H1 (cell line): ENCODE measurements around the gene ADRB2. TPM values are rescaled to one million over a fixed set of nuclear protein-coding genes. Genes with fewer than 3 reads are reported as not detected.

Source experiments
- CTCF ChIA-PET: fragments of 300-600 bp; sonication (Branson Sonifier 250); formaldehyde crosslinking; loops from one replicate; lab custom pipeline; 2021; ENCODE audit not compliant: partially characterized antibody; lab: Charles Lee
- POLR2A ChIA-PET: fragments of 300-600 bp; sonication (Branson Sonifier 250); formaldehyde crosslinking; loops from one replicate; lab custom pipeline; 2021; ENCODE audit warnings: inconsistent platforms; ENCODE audit not compliant: partially characterized antibody; lab: Charles Lee
- DNase-seq, 2 experiments: peaks; one replicate each; pipeline versions ENCODE4 v3.0.0 to v3.0.0-alpha.2; 2010 to 2022; ENCODE audit warnings: low spot score in 2 of 2, low read depth in 1 of 2, mixed read lengths in 1 of 2
- FAIRE-seq: peaks from 2 replicates; lab custom pipeline; 2011; peaks lifted over from hg19 to GRCh38; lab: Jason Lieb, UNC
- H2AFZ ChIP-seq: 2 replicates; pipeline ENCODE4 v1.8.1; 2012; ENCODE audit warnings: low read length, inconsistent platforms
- H2AK5ac ChIP-seq: 2 replicates; pipeline ENCODE4 v1.6.1; 2013; ENCODE audit warnings: low read depth, low read length
- H2BK120ac ChIP-seq: replicated peaks from 2 replicates; pipeline ENCODE3; 2013; ENCODE audit warnings: low read depth, low read length, inconsistent platforms
- H2BK12ac ChIP-seq: 2 replicates; pipeline ENCODE4 v1.6.1; 2013; ENCODE audit warnings: low read depth, low read length
- H2BK15ac ChIP-seq: 2 replicates; pipeline ENCODE4 v1.6.1; 2013; ENCODE audit warnings: low read length
- H2BK20ac ChIP-seq: 2 replicates; pipeline ENCODE4 v1.6.1; 2013; ENCODE audit warnings: low read length
- H2BK5ac ChIP-seq: 2 replicates; pipeline ENCODE4 v1.6.1; 2013; ENCODE audit warnings: low read depth, low read length
- H3K14ac ChIP-seq: 2 replicates; pipeline ENCODE4 v1.6.1; 2013; ENCODE audit warnings: inconsistent platforms; ENCODE audit not compliant: insufficient read length
- H3K18ac ChIP-seq: 2 replicates; pipeline ENCODE4 v1.6.1; 2013; ENCODE audit warnings: low read length; ENCODE audit errors: extremely low read depth
- H3K23ac ChIP-seq: 2 replicates; pipeline ENCODE4 v1.6.1; 2013; ENCODE audit warnings: inconsistent platforms; ENCODE audit not compliant: insufficient read length
- H3K23me2 ChIP-seq: 2 replicates; pipeline ENCODE4 v1.6.1; 2013; ENCODE audit warnings: low read depth, low read length
- H3K27ac ChIP-seq: 2 replicates; pipeline ENCODE4 v1.6.1; 2011; ENCODE audit warnings: low read depth, low read length, inconsistent platforms
- H3K27me3 ChIP-seq, 4 experiments: replicated peaks in 1 of 4; 1 replicate in 1 of 4; 2 replicates in 3 of 4; pipeline versions ENCODE4 v1.6.1 to v1.8.1; 2011 to 2013; ENCODE audit warnings: low read length in 3 of 4, mild to moderate bottlenecking in 3 of 4, inconsistent platforms in 2 of 4, mixed read lengths in 2 of 4, moderate library complexity in 1 of 4; ENCODE audit not compliant: control insufficient read depth in 3 of 4, insufficient read depth in 3 of 4; ENCODE audit errors: extremely low read depth in 1 of 4
- H3K36me3 ChIP-seq, 4 experiments: 2 replicates each; pipeline versions ENCODE4 v1.6.1 to v1.8.1; 2011 to 2013; ENCODE audit warnings: mild to moderate bottlenecking in 4 of 4, low read length in 3 of 4, moderate library complexity in 2 of 4, control low read depth in 1 of 4, inconsistent platforms in 1 of 4; ENCODE audit not compliant: insufficient read depth in 4 of 4, control insufficient read depth in 2 of 4
- H3K4ac ChIP-seq: replicated peaks from 2 replicates; pipeline ENCODE3; 2013; ENCODE audit warnings: low read length, low read depth, mixed read lengths, inconsistent platforms; ENCODE audit not compliant: insufficient read length
- H3K4me1 ChIP-seq, 4 experiments: replicated peaks in 1 of 4; 1 replicate in 1 of 4; 2 replicates in 3 of 4; pipeline versions ENCODE4 v1.6.1 to v1.8.1; 2011 to 2013; ENCODE audit warnings: low read length in 3 of 4, inconsistent platforms in 2 of 4, mixed read lengths in 1 of 4; ENCODE audit not compliant: insufficient read depth in 4 of 4, control insufficient read depth in 3 of 4
- H3K4me2 ChIP-seq, 2 experiments: 2 replicates each; pipeline versions ENCODE4 v1.6.1 to v1.8.1; 2011 to 2013; ENCODE audit warnings: low read depth in 2 of 2, low read length in 2 of 2, control low read depth in 1 of 2, inconsistent platforms in 1 of 2, mild to moderate bottlenecking in 1 of 2; ENCODE audit not compliant: insufficient read depth in 1 of 2
- H3K4me3 ChIP-seq, 4 experiments: fragments of 200-600, 300-600 bp in 1 of 4; sonication (generic), shearing (Covaris generic), sonication (Bioruptor Twin) in 1 of 4; 2 replicates each; pipeline versions ENCODE4 v1.5.1 to v1.8.1; 2011 to 2016; ENCODE audit warnings: low read length in 4 of 4, low read depth in 3 of 4, control low read depth in 2 of 4, inconsistent platforms in 2 of 4, mild to moderate bottlenecking in 2 of 4, mixed read lengths in 1 of 4, moderate library complexity in 1 of 4; ENCODE audit not compliant: insufficient read depth in 2 of 4; ENCODE audit errors: extremely low read depth in 1 of 4
- H3K56ac ChIP-seq: replicated peaks from 2 replicates; pipeline ENCODE3; 2013; ENCODE audit warnings: low read depth, mild to moderate bottlenecking, mixed read lengths, low read length, inconsistent platforms; ENCODE audit not compliant: insufficient read length
- H3K79me1 ChIP-seq: 2 replicates; pipeline ENCODE4 v1.6.1; 2013; ENCODE audit warnings: low read depth, low read length, control low read depth
- H3K79me2 ChIP-seq, 2 experiments: 2 replicates each; pipeline versions ENCODE4 v1.6.1 to v1.8.1; 2012 to 2013; ENCODE audit warnings: low read length in 2 of 2, mild to moderate bottlenecking in 2 of 2, inconsistent platforms in 1 of 2; ENCODE audit not compliant: insufficient read depth in 2 of 2, control insufficient read depth in 1 of 2
- H3K9ac ChIP-seq, 4 experiments: replicated peaks in 1 of 4; 1 replicate in 1 of 4; 2 replicates in 3 of 4; pipeline versions ENCODE4 v1.6.1 to v1.8.1; 2011 to 2013; ENCODE audit warnings: low read depth in 3 of 4, low read length in 3 of 4, control low read depth in 2 of 4, mild to moderate bottlenecking in 2 of 4, moderate library complexity in 2 of 4, inconsistent platforms in 1 of 4; ENCODE audit errors: extremely low read depth in 1 of 4
- H3K9me3 ChIP-seq, 2 experiments: 2 replicates each; pipeline versions ENCODE4 v1.6.1 to v1.8.1; 2012 to 2013; ENCODE audit warnings: mild to moderate bottlenecking in 2 of 2, moderate library complexity in 2 of 2, control low read depth in 1 of 2, inconsistent platforms in 1 of 2, low read depth in 1 of 2, low read length in 1 of 2, mixed read lengths in 1 of 2; ENCODE audit not compliant: insufficient read depth in 2 of 2
- H4K20me1 ChIP-seq, 2 experiments: replicated peaks in 1 of 2; 2 replicates each; pipeline versions ENCODE3 to v1.8.1; 2011 to 2013; ENCODE audit warnings: inconsistent platforms in 2 of 2, low read length in 2 of 2, mild to moderate bottlenecking in 1 of 2; ENCODE audit not compliant: insufficient read depth in 2 of 2, control insufficient read depth in 1 of 2
- H4K5ac ChIP-seq: 2 replicates; pipeline ENCODE4 v1.6.1; 2013; ENCODE audit warnings: low read length, low read depth, mixed read lengths, inconsistent platforms; ENCODE audit not compliant: insufficient read length
- H4K8ac ChIP-seq: 2 replicates; pipeline ENCODE4 v1.8.0; 2013; ENCODE audit warnings: mild to moderate bottlenecking, moderate library complexity, low read length, inconsistent platforms; ENCODE audit not compliant: insufficient read depth; ENCODE audit errors: extremely low read depth
- H4K91ac ChIP-seq: replicated peaks from 2 replicates; pipeline ENCODE3; 2013; ENCODE audit warnings: low read length, mixed read lengths, inconsistent platforms; ENCODE audit not compliant: insufficient read length
- NANOG ChIP-seq: IDR thresholded peaks from 2 replicates; pipeline ENCODE4 v1.6.1; 2011; ENCODE audit warnings: low read length, low read depth, mild to moderate bottlenecking, inconsistent platforms; ENCODE audit not compliant: insufficient read depth, poor library complexity, severe bottlenecking
- RAD21 ChIP-seq, 2 experiments: IDR thresholded peaks in 1 of 2; conservative IDR thresholded peaks in 1 of 2; 2 replicates each; pipeline ENCODE4 v1.6.1; 2011; ENCODE audit warnings: low read depth in 2 of 2, low read length in 2 of 2, improper control_type of control experiment in 1 of 2, inconsistent platforms in 1 of 2, mild to moderate bottlenecking in 1 of 2, moderate library complexity in 1 of 2
- RBBP5 ChIP-seq: IDR thresholded peaks from 2 replicates; pipeline ENCODE4 v1.7.1; 2012; ENCODE audit warnings: low read depth, mild to moderate bottlenecking, inconsistent platforms, low read length, moderate library complexity, borderline replicate concordance
- WGBS, 2 experiments: shearing (Covaris generic) in 1 of 2; methylation state at CpG; one replicate each; pipeline versions ENCODE4 v1.1.6 to v1.1.7; 2013 to 2015; ENCODE audit warnings: low lambda C conversion rate in 2 of 2, mixed read lengths in 2 of 2, inconsistent platforms in 1 of 2, low coverage in 1 of 2, missing lambda C conversion rate in 1 of 2; ENCODE audit not compliant: insufficient replicate concordance in 2 of 2, insufficient coverage in 1 of 2, insufficient read length in 1 of 2; ENCODE audit errors: extremely low coverage in 1 of 2, missing lambda C conversion rate in 1 of 2; 5-methylcytosine and 5-hydroxymethylcytosine counted together
- polyA plus RNA-seq, 7 experiments: library from polyadenylated mRNA; depleted of rRNA in 3 of 7; stranded (reverse) in 5 of 7; unstranded in 2 of 7; fragments of >200 nt in 5 of 7; fragments of 200-250 nt in 2 of 7; gene quantifications; 1 replicate in 5 of 7; 2 replicates in 1 of 7; 4 replicates in 1 of 7; pipeline versions ENCODE4 v1.2.1 to v1.2.3, GENCODE V29; 2011 to 2013; ENCODE audit warnings: missing spikeins in 2 of 7, mixed read lengths in 2 of 7
- total RNA-seq: library from RNA; stranded (reverse); fragmentation: NEBNext Ultra II Directional; extraction: Animal tissue kit (Norgen Biotek cat#: 25700); gene quantifications from 2 replicates; pipeline ENCODE4 v1.2.1, GENCODE V29; 2021
- TF ChIP-seq, protein P1 (sequence below): IDR thresholded peaks from 2 replicates; pipeline ENCODE4 v1.6.1; 2012; ENCODE audit warnings: inconsistent platforms

Gene ADRB2
- total and polyA plus RNA-seq, 2 of the 8 experiments (the other 6 are each of a cell fraction or from before 2014, with no cell fraction given): 0.65 to 0.77 TPM

DNA sequence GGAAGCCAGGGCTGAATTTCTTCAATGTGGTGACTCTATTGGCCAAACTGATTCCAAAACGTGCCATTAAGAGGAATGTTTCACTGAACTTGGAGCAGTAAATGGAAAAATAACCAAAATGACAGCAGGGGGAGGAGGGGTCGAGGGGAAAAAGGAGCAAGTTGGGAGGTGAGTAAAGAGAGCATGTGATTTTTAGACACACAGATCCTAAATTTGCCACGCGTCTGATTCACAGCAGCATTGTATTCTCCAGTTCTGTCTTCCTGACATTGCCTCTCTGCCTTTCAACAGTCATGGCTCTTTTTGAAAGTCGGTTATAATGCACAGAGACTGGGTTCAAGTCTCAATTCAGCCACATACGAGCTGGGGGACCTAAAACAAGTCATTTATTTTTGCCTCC, 22.0 kb upstream of the ADRB2 start:
- WGBS, 2 experiments: 84% methylated on average over 6 of the region's 6 CpGs; no CpG with 5 or more reads in 1 of the 2 experiments
- H3K18ac ChIP-seq: no peak overlapping the region
- no peaks in the 10 kb centered on the region for H3K79me2 ChIP-seq
- no peak overlapping the region for H4K91ac ChIP-seq
- no peaks in the 10 kb centered on the region for H3K23me2 ChIP-seq
- H2BK12ac ChIP-seq: no peak overlapping the region
- H3K14ac ChIP-seq: no peak overlapping the region
- H3K79me1 ChIP-seq: no peaks in the 10 kb centered on the region
- H3K4me2 ChIP-seq: no peak overlapping the region
- H4K20me1 ChIP-seq: no peaks in the 10 kb centered on the region
- H2BK20ac ChIP-seq: no peak overlapping the region
- H3K9me3 ChIP-seq: no peaks in the 10 kb centered on the region
- no peak overlapping the region for H3K56ac ChIP-seq
- no peaks in the 10 kb centered on the region for H3K27me3 ChIP-seq
- H3K9ac ChIP-seq: no peak overlapping the region
- no peak overlapping the region for H3K4ac ChIP-seq
- H2BK15ac ChIP-seq: no peak overlapping the region
- H2BK120ac ChIP-seq: no peak overlapping the region
- H2AFZ ChIP-seq: no peak overlapping the region
- peaks cover 0 to 4% (median 0%) of the 10 kb centered on the region in 4 experiments; a peak in 2 of 7 replicates for H3K4me1 ChIP-seq
- FAIRE-seq (no peak), DNase-seq (no peak)
- ChIA-PET CTCF (interaction anchor here (1.0 to 3.3 kb wide), 7 partner anchors 16 to 194 kb away, joined by 3 to 20 read pairs (median 6); no protein-coding TSS in a partner anchor), POLR2A (no interaction called here)
- no peak overlapping the region for H3K4me3 ChIP-seq
- H2BK5ac ChIP-seq: no peak overlapping the region
- no peak overlapping the region for H2AK5ac ChIP-seq
- no peak overlapping the region for H3K27ac ChIP-seq
- no peak overlapping the region for H4K5ac ChIP-seq
- no peak for TF ChIP-seq RBBP5
- no peak for TF ChIP-seq RAD21 (IDR thresholded peaks at IDR 0.05 in 1 of 2, conservative IDR thresholded peaks at IDR 0.05 in 1 of 2; ENCODE audit: low read depth in 2 of 2, low read length in 2 of 2)
- no peak for TF ChIP-seq NANOG
- TF ChIP-seq, protein P1, sequence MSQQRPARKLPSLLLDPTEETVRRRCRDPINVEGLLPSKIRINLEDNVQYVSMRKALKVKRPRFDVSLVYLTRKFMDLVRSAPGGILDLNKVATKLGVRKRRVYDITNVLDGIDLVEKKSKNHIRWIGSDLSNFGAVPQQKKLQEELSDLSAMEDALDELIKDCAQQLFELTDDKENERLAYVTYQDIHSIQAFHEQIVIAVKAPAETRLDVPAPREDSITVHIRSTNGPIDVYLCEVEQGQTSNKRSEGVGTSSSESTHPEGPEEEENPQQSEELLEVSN: no peak
- H3K23ac ChIP-seq: no peak overlapping the region
- H4K8ac ChIP-seq: no peak overlapping the region
- no peaks in the 10 kb centered on the region for H3K36me3 ChIP-seq
